ENCODE data around the gene FXYD1.

GRCh38 chr19:35166100-35167063 lies 27.8 kb downstream of the FXYD1 start:
- TF ChIP-seq EZH2 (IDR thresholded peaks at IDR 0.05; ENCODE audit: insufficient read depth, poor library complexity, severe bottlenecking) (no peak), EZH2phosphoT487 (IDR thresholded peaks at IDR 0.05; ENCODE audit: insufficient read depth, low read depth) (no peak)

All from GM23248 (cell line).